Stimulated activated memory B cell treated with anti-CD40 and anti-IgM and Interleukin-4, amounts not matched to agents 10 μg/mL and 1 μg/mL and 100 μg/mL, for 72 hours (primary cell): Measurements from ENCODE around the gene BCAP31.
"Not testable (repeated sequence)": the region's sequence is repeated elsewhere in the genome, so short reads cannot be mapped to it uniquely, and the experiment has no call there.

Experiments used
- ATAC-seq: fragments of 150-1000 bp; cut with Tn5 transposase; 2 replicates; pipeline ENCODE4 v1.10.0; 2021
- H3K27ac Mint-ChIP-seq: one replicate; pipeline ENCODE4 v1.8.0; 2022; ENCODE audit warnings: mild to moderate bottlenecking, mixed read lengths
- H3K27me3 Mint-ChIP-seq: one replicate; pipeline ENCODE4 v1.8.0; 2022; ENCODE audit warnings: mixed read lengths
- H3K36me3 Mint-ChIP-seq: one replicate; pipeline ENCODE4 v1.8.0; 2022; ENCODE audit warnings: mixed read lengths
- H3K4me1 Mint-ChIP-seq: one replicate; pipeline ENCODE4 v1.8.0; 2022; ENCODE audit warnings: mixed read lengths
- H3K4me3 Mint-ChIP-seq: one replicate; pipeline ENCODE4 v1.8.0; 2022; ENCODE audit warnings: mild to moderate bottlenecking, moderate library complexity, mixed read lengths
- H3K9me3 Mint-ChIP-seq: one replicate; pipeline ENCODE4 v1.8.0; 2022; ENCODE audit warnings: mixed read lengths

The BCAP31 gene

DNA sequence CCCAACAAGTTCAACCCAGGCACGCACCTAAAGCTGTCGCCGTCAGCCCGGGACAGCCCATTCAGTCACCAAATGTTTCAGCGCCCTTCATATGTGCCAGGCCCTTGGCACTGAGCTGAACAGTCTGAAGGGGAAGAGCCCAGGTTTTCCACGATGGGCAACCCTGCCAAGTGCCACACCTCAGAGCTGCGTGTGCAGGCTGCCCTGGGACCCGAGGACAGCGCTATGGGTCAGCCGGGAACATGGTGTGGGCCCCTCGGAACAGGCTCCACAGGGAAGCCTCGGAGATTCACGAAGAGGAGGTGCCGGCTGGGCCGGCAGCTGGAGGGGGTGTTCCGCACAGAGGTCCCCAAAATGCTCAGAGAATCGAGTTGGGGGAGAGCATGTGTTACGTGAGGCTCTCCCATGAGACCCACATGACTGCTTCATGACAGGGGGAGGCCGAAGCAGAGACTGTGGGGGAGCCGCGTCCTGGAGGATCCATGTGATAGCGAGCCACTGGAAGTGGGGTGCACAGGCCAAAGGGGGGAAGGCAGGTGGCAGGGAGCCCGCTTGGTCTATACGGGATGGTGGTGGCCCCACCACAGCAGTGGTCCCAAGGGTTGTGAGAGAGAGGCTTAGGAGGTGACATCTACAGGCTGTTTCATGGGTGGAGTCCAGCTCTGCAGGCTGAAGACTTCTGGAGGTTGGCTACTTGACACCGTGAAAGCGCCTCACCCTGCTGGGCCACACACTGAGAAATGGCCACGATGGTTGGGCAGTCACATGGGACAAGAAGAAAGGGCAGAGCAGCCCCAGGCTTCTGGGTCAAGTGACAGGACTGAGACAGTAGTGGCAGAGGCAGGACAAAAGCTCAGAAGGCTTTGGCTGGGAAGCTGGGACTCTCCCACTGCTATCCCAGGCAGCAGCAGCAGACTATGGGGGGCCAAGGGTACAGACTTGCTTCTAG lies 14.2 kb downstream of the BCAP31 start:
- no peak for ATAC-seq
- Mint-ChIP-seq H3K9me3 (no peaks in the 10 kb centered on the region), H3K36me3 (peaks cover 34% of the 10 kb centered on the region), H3K4me1 (peaks cover 6% of the 10 kb centered on the region), H3K27ac (no peak overlapping the region), H3K4me3 (no peak overlapping the region), H3K27me3 (no peaks in the 10 kb centered on the region)

- Mint-ChIP-seq H3K4me1 (peaks cover 6% of the 10 kb centered on the region), H3K27me3 (no peaks in the 10 kb centered on the region), H3K36me3 (peaks cover 34% of the 10 kb centered on the region), H3K27ac (no peak overlapping the region), H3K4me3 (no peak overlapping the region), H3K9me3 (no peaks in the 10 kb centered on the region)
- ATAC-seq = no peak
These were observed 15.8 kb downstream of the BCAP31 start for GRCh38 chrX:153708415-153708814.

DNA sequence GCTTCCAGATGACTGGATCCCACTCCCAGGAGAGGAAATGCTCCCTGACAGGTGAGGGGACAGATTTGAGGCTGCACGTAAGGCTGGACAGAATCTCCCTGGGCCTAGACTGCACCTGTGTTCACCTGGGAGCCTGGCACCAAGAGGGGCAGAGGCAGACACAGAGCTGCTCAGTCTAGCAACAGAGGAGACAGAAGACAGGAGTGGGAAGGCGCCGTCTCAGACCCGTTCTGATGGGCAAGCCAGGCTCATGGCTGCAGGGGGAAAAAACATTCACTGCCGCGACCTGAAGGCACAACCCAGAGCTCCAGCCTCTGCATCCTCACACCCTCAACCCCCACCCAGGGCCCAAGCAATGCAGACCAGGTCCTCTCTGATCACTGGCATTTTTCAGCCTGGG lies 16.8 kb downstream of the BCAP31 start:
- ATAC-seq = no peak
- H3K4me3 Mint-ChIP-seq = no peak overlapping the region
- no peaks in the 10 kb centered on the region for H3K27me3 Mint-ChIP-seq
- no peaks in the 10 kb centered on the region for H3K9me3 Mint-ChIP-seq
- no peak overlapping the region for H3K27ac Mint-ChIP-seq
- H3K4me1 Mint-ChIP-seq = peaks cover 6% of the 10 kb centered on the region
- peaks cover 39% of the 10 kb centered on the region for H3K36me3 Mint-ChIP-seq

DNA sequence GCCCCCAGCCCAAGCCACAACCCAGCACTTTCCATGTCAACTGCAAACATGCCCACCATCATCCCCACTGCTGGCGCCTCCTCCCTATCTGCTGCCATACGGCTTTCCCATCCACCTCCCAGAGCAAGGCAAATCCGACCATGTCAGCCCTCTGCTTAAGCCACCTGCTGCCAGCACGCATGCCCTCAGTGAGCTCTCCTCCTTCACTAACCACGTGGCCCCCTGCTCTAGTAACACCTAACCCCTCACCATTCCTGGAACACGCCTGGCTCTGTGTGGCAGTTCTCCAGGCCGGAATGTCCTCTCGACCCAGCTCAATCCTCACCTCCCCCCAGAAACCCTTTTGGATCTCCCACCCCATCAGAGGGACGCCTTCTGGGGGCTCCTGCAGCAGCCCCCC lies 17.4 kb downstream of the BCAP31 start:
- Mint-ChIP-seq H3K36me3 (peaks cover 39% of the 10 kb centered on the region), H3K27me3 (no peaks in the 10 kb centered on the region), H3K4me3 (no peak overlapping the region), H3K4me1 (peaks cover 6% of the 10 kb centered on the region), H3K9me3 (no peaks in the 10 kb centered on the region), H3K27ac (no peak overlapping the region)
- no peak for ATAC-seq

DNA sequence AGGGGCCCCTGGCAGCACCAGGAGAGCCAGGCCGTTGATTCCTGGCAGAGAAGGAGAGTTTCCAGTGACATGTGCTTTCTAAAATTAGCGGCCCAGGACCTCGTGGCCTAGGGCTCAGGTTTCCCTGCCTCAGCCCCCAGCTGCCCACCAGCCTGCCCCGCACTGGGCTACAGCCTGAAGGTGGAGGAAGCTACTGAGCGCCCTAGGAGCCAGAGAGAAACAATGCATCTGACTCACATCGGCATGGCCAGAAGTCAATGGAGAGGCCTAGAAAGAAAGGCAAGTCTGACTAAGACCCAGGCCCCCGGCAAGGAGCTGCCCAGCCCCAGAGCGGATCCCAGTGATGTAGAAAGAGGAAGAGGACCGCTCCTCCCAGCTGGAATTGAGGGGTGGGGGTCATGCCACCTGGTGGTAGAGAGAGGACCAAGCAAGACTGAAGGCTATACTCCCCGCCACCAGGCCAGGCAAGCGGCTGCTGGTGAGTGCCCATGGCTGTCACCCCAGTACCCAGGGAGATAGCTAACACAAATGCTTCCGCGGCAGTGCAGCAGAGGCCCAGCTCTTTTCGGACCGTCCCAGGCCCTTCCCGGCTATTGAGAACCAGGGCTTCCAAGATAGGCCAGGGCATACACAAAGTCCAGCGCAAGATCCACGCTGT lies 18.7 kb downstream of the BCAP31 start:
- H3K27ac Mint-ChIP-seq, H3K9me3 Mint-ChIP-seq, H3K4me1 Mint-ChIP-seq, H3K27me3 Mint-ChIP-seq, ATAC-seq, H3K4me3 Mint-ChIP-seq: not testable (repeated sequence)
- H3K36me3 Mint-ChIP-seq = peaks cover 35% of the 10 kb centered on the region

DNA sequence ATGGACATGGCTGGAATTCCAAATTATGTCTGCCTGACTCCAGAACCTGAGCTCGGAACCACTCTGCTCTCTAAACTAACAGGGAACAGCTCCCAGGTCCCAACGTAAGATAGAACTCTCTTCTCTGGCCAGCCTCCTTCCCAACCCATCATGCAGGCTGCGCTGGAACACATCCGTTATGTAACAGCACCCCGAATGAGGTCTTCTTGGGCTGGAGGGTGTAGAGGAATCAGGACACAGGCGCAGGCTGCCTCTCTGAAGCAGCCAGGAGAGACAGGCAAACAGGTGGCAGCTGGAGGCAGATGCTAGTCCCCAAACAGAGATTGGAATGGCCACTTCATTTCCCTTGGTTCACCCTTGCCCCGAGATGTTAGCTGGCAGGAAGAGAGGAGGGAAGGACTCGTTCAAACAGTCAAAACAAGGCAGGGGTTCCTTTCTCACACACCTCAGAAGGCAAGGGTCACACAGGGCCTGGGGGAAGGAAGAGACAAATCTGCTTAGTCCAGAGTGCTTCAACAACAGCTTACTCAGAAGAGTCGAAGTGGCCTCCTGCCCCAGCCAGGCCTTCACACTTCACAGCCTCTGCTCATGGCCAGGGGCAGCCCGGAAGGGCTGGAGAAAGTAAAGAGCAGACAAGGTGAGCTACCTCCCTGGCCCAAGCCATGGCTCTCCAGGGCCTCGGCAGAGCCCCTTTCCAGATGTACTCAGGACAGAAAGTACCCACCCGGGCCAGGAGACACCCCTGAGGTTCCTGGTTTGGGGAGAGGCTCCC lies 19.4 kb downstream of the BCAP31 start:
- not testable (repeated sequence) for H3K4me1 Mint-ChIP-seq, ATAC-seq, H3K9me3 Mint-ChIP-seq, H3K27me3 Mint-ChIP-seq, H3K27ac Mint-ChIP-seq, H3K4me3 Mint-ChIP-seq
- H3K36me3 Mint-ChIP-seq = peaks cover 35% of the 10 kb centered on the region

- Mint-ChIP-seq H3K36me3 (peaks cover 34% of the 10 kb centered on the region), H3K27me3 (no peaks in the 10 kb centered on the region), H3K9me3 (no peaks in the 10 kb centered on the region), H3K4me3 (no peak overlapping the region), H3K27ac (no peak overlapping the region), H3K4me1 (peaks cover 6% of the 10 kb centered on the region)
- no peak for ATAC-seq
These were observed 20.1 kb downstream of the BCAP31 start for GRCh38 chrX:153704021-153704526.

DNA sequence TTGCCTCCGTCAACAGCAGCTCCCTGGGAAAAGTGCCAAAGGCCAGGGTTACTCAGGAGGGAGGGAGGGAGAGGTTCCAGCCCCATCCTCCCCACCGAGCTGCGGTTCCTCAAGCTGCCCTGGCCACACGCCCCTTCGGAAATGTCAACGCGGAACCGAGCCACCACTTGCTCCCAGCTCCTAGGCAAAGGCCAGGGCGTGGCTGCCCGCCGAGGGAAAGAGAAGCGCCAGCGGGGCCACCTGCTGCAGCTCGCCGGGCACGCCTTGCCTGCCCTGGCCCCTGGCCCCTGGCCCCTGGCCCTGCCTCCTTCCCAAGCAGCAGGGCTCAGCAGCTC lies 21.2 kb downstream of the BCAP31 start:
- H3K36me3 Mint-ChIP-seq = peaks cover 42% of the 10 kb centered on the region
- H3K27ac Mint-ChIP-seq = no peak overlapping the region
- H3K4me3 Mint-ChIP-seq = no peak overlapping the region
- ATAC-seq = no peak
- peaks cover 6% of the 10 kb centered on the region for H3K4me1 Mint-ChIP-seq
- H3K9me3 Mint-ChIP-seq = no peaks in the 10 kb centered on the region
- H3K27me3 Mint-ChIP-seq = no peaks in the 10 kb centered on the region

DNA sequence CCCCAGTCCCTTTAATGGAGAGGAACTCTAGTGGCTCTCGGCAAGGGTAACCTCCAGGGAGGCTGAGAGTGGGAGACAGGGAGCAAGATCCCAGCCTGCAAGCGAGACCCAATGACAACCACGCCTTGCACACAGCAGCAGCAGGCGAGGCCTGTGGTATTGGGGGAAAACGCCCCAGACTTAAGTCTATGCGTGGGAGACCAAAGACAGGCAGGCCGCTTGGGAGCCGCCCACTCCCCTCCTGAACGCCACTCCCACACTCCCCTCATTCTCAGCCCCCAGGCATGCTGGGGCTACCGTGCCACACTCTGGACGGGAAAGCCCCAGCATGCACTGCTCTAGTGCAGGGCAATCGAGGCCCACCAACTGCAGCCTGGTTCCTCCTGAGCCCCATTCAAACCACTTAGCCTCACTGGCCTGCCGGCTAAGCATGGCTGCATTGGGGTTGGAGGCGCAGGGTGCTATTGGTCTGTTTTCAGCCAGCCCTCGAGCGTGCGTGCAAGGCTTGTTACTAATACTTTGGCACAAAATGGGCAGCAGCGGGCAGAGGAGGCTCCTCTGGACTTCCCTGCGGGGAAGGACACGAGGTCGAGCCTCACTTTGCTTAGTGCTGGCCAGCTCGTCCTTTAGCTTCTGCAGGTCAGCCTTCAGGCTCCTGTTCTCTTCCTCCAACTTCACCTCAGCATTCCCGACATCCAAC lies 21.7 kb downstream of the BCAP31 start:
- Mint-ChIP-seq H3K36me3 (peaks cover 47% of the 10 kb centered on the region), H3K27me3 (no peaks in the 10 kb centered on the region), H3K4me1 (peaks cover 6% of the 10 kb centered on the region), H3K27ac (no peak overlapping the region), H3K9me3 (no peaks in the 10 kb centered on the region), H3K4me3 (no peak overlapping the region)
- no peak for ATAC-seq

GRCh38 chrX:153701706-153702105 lies 22.5 kb downstream of the BCAP31 start:
- no peak for ATAC-seq
- H3K27me3 Mint-ChIP-seq = no peaks in the 10 kb centered on the region
- H3K36me3 Mint-ChIP-seq = peaks cover 50% of the 10 kb centered on the region
- H3K9me3 Mint-ChIP-seq = no peaks in the 10 kb centered on the region
- H3K27ac Mint-ChIP-seq = no peak overlapping the region
- no peak overlapping the region for H3K4me3 Mint-ChIP-seq
- peaks cover 5% of the 10 kb centered on the region for H3K4me1 Mint-ChIP-seq

GRCh38 chrX:153700967-153701366 lies 23.2 kb downstream of the BCAP31 start:
- no peaks in the 10 kb centered on the region for H3K4me1 Mint-ChIP-seq
- H3K27ac Mint-ChIP-seq = no peak overlapping the region
- no peaks in the 10 kb centered on the region for H3K9me3 Mint-ChIP-seq
- H3K27me3 Mint-ChIP-seq = no peaks in the 10 kb centered on the region
- peaks cover 45% of the 10 kb centered on the region for H3K36me3 Mint-ChIP-seq
- no peak overlapping the region for H3K4me3 Mint-ChIP-seq
- ATAC-seq = no peak

- H3K9me3 Mint-ChIP-seq = no peaks in the 10 kb centered on the region
- H3K27ac Mint-ChIP-seq = no peak overlapping the region
These were observed 23.7 kb downstream of the BCAP31 start for GRCh38 chrX:153700376-153700945.

DNA sequence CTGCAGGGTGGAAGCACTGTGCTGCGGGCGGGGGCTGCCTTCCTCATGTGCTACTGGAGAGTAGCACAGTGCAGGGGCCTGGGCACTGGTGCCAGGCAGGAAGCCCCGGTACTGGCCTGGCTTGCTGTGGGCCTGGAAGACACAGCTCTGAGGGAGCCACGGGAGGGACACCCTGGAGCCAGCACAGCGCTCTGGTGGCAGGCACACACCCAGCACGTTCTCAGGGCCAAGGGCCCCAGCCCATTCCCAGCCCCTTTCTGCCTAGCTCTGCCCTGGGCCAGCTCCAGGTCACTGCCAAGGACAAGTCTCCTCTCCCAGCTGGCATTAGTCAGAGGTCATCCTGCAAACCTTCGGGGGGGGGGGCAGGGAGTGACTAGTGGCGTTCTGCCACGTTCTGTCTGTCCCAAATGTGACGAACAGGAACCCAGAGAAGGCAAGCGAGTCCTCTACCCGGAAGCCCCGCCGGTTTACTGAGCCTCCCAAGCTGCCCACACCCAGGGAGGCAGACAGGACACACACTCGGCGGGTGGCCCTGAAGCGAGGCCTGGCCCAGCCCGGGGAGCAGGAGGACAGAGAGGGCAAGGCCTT lies 24.3 kb downstream of the BCAP31 start:
- peaks cover 45% of the 10 kb centered on the region for H3K36me3 Mint-ChIP-seq
- H3K4me3 Mint-ChIP-seq, H3K27ac Mint-ChIP-seq, H3K4me1 Mint-ChIP-seq, H3K9me3 Mint-ChIP-seq, H3K27me3 Mint-ChIP-seq, ATAC-seq: not testable (repeated sequence)

More at GRCh38 chrX:153700376-153700945, 23.7 kb downstream of the BCAP31 start:
- no peak overlapping the region for H3K4me3 Mint-ChIP-seq
- no peaks in the 10 kb centered on the region for H3K4me1 Mint-ChIP-seq
- no peaks in the 10 kb centered on the region for H3K27me3 Mint-ChIP-seq
- ATAC-seq = no peak
- H3K36me3 Mint-ChIP-seq = peaks cover 45% of the 10 kb centered on the region

DNA sequence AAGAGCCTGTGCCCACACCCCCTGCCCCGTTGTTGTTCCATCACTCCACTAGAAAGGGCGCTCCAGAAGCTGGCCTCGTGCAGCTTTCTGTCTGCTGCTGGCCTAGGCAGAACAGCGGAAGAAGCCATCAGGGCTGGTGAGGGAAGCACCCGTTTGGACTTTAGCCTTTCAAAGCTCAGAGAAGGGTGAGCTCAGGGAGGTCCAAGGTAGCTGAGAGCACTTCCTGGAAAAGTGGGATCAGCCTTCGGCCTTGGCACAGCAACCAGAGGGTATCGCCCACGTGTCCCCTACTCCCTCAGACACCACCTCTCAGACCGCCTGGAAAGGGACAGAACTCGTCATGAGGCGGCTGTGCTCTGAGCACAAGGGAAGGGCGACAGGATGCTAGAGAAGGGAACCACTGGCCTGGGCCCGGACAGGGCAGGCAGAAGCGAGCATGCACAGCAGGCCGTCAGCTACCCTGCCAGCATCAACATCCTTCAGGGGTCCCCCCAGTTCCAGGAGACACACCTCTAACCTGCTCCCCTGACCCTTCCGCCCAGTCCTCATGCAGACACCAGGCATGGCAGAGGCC lies 24.9 kb downstream of the BCAP31 start:
- H3K9me3 Mint-ChIP-seq, H3K4me1 Mint-ChIP-seq, H3K27ac Mint-ChIP-seq, H3K4me3 Mint-ChIP-seq, H3K27me3 Mint-ChIP-seq, ATAC-seq: not testable (repeated sequence)
- H3K36me3 Mint-ChIP-seq = peaks cover 46% of the 10 kb centered on the region
